GM06990 (cell line): ENCODE data around the gene RPS27A.
"Not testable (repeated sequence)": the region's sequence is repeated elsewhere in the genome, so short reads cannot be mapped to it uniquely, and the experiment has no call there.

Source experiments
- DNase-seq: peaks from one replicate; pipeline ENCODE4 v3.0.0-alpha.2; 2011; ENCODE audit not compliant: insufficient read length; ENCODE audit errors: extremely low read depth
- H3K27me3 ChIP-seq: replicated peaks from 2 replicates; pipeline ENCODE4 v1.6.0; 2011; ENCODE audit warnings: low read length; ENCODE audit not compliant: control insufficient read depth, insufficient read depth
- H3K36me3 ChIP-seq: 2 replicates; pipeline ENCODE4 v1.5.1; 2011; ENCODE audit warnings: low read length; ENCODE audit not compliant: control insufficient read depth, insufficient read depth
- H3K4me3 ChIP-seq: replicated peaks from 2 replicates; pipeline ENCODE4 v1.5.1; 2011; ENCODE audit warnings: low read depth, mild to moderate bottlenecking, control low read depth, low read length
- CTCF ChIP-seq: IDR thresholded peaks from 2 replicates; pipeline ENCODE4 v1.5.1; 2011; ENCODE audit warnings: low read length, control low read depth, mild to moderate bottlenecking, inconsistent platforms; ENCODE audit not compliant: insufficient read depth, poor library complexity, severe bottlenecking

The RPS27A gene

GRCh38 chr2:55269645-55269990 lies 37.1 kb downstream of the RPS27A start:
- Histone ChIP-seq H3K36me3 (no peaks in the 10 kb centered on the region; the same call in 1 of the 2 replicates), H3K27me3 (no peaks in the 10 kb centered on the region), H3K4me3 (peak overlapping the region; percentile 81)
- no peak for TF ChIP-seq CTCF
- DNase-seq = no peak

- not testable (repeated sequence) for H3K4me3 ChIP-seq, DNase-seq, H3K36me3 ChIP-seq, H3K27me3 ChIP-seq
Observed at GRCh38 chr2:55274346-55274745, 41.9 kb downstream of the RPS27A start.

GRCh38 chr2:55277310-55277709 lies 44.8 kb downstream of the RPS27A start:
- TF ChIP-seq CTCF = no peak
- no peak for DNase-seq
- H3K36me3 ChIP-seq = no peaks in the 10 kb centered on the region
- no peak overlapping the region for H3K4me3 ChIP-seq
- no peaks in the 10 kb centered on the region for H3K27me3 ChIP-seq

- not testable (repeated sequence) for DNase-seq, H3K36me3 ChIP-seq, H3K27me3 ChIP-seq, H3K4me3 ChIP-seq
Observed at GRCh38 chr2:55279214-55279835, 46.8 kb downstream of the RPS27A start.

- not testable (repeated sequence) for H3K36me3 ChIP-seq, H3K27me3 ChIP-seq, H3K4me3 ChIP-seq, DNase-seq
Observed at GRCh38 chr2:55279859-55280424, 47.5 kb downstream of the RPS27A start.

- not testable (repeated sequence) for DNase-seq, H3K27me3 ChIP-seq, H3K36me3 ChIP-seq, H3K4me3 ChIP-seq
Observed at GRCh38 chr2:55280851-55281546, 48.5 kb downstream of the RPS27A start.

GRCh38 chr2:55282110-55282917 lies 49.8 kb downstream of the RPS27A start:
- TF ChIP-seq CTCF = no peak
- Histone ChIP-seq H3K4me3 (peak overlapping the region; percentile 90), H3K36me3 (peaks cover 2% of the 10 kb centered on the region; the same call in 1 of the 2 replicates), H3K27me3 (no peaks in the 10 kb centered on the region)
- peak; percentile 88 for DNase-seq
